GM18870 (cell line): ENCODE measurements around the gene KLF11.
"Not testable (repeated sequence)": the region's sequence is repeated elsewhere in the genome, so short reads cannot be mapped to it uniquely, and the experiment has no call there.

Source experiments
- ATAC-seq: cut with Tn5 transposase; IDR thresholded peaks from one replicate; pipeline ENCODE4 v1.9.1; 2021; ENCODE audit warnings: moderate library complexity; ENCODE audit not compliant: unreplicated experiment

KLF11 gene

GRCh38 chr2:10009271-10009810 is 34.0 kb upstream of the KLF11 start:
- ATAC-seq: no peak

GRCh38 chr2:10009811-10010781 is 33.3 kb upstream of the KLF11 start:
- no peak for ATAC-seq

GRCh38 chr2:10010861-10011605 is 32.3 kb upstream of the KLF11 start:
- ATAC-seq: not testable (repeated sequence)

GRCh38 chr2:10011606-10012325 is 31.6 kb upstream of the KLF11 start:
- not testable (repeated sequence) for ATAC-seq

GRCh38 chr2:10012366-10012962 is 30.9 kb upstream of the KLF11 start:
- ATAC-seq: not testable (repeated sequence)

GRCh38 chr2:10012963-10013461 is 30.3 kb upstream of the KLF11 start:
- ATAC-seq: no peak

- not testable (repeated sequence) for ATAC-seq
These were observed 29.5 kb upstream of the KLF11 start for GRCh38 chr2:10013651-10014417.

- ATAC-seq: no peak
These were observed 28.7 kb upstream of the KLF11 start for GRCh38 chr2:10014418-10015190.

- ATAC-seq: not testable (repeated sequence)
These were observed 27.9 kb upstream of the KLF11 start for GRCh38 chr2:10015376-10015989.

GRCh38 chr2:10016001-10016801 is 27.1 kb upstream of the KLF11 start:
- no peak for ATAC-seq

- no peak for ATAC-seq
These were observed 26.5 kb upstream of the KLF11 start for GRCh38 chr2:10016802-10017258.

- ATAC-seq: no peak
These were observed 25.9 kb upstream of the KLF11 start for GRCh38 chr2:10017313-10017941.

GRCh38 chr2:10019174-10019573 is 24.2 kb upstream of the KLF11 start:
- no peak for ATAC-seq

- ATAC-seq: no peak
These were observed 23.5 kb upstream of the KLF11 start for GRCh38 chr2:10019602-10020400.

- no peak for ATAC-seq
These were observed 21.3 kb upstream of the KLF11 start for GRCh38 chr2:10022041-10022421.

- no peak for ATAC-seq
These were observed 20.9 kb upstream of the KLF11 start for GRCh38 chr2:10022445-10022844.
